Stimulated activated CD4-positive, alpha-beta T cell treated with anti-CD3 and anti-CD28 coated beads, Interleukin-1b, Interleukin-23, amount 100 ng/mL, for 1 hour (primary cell): ENCODE data around the gene CALHM5.

Source experiments
- DNase-seq, 2 donors: peaks; one replicate each; pipeline ENCODE4 v3.0.0-alpha.2; 2020; ENCODE audit warnings: low read depth in 2 of 2

Gene CALHM5

GRCh38 chr6:116508527-116508926, 2.9 kb upstream of the CALHM5 start:
- DNase-seq, result no peak

DNA sequence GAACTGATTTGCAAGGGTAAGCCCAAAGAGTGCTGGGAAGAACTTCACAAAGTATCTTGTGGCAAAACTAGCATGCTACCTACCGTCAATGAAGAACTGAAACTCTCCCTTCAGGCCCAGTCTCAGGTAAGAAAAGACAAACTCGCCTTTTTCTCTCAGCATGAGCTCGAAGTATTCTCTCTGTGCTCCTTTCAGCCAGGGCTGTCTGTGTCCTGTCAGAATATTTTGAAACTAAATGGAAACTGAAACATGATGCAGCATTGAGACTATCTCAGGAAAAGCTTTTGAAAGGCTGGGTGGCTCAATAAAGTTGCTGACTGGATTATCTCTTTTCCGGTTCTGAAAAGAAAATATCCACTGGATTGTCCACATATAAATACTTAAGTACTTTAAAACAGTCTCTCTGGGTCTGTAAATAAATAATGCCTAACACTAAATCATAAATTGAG, 696 bp downstream of the CALHM5 start:
- no peak for DNase-seq

- DNase-seq, result no peak
Measured at GRCh38 chr6:116512734-116513133, 1.3 kb downstream of the CALHM5 start.

GRCh38 chr6:116513224-116513875, 1.9 kb downstream of the CALHM5 start:
- no peak for DNase-seq

- no peak for DNase-seq
Measured at GRCh38 chr6:116514111-116514510, 2.7 kb downstream of the CALHM5 start.

DNA sequence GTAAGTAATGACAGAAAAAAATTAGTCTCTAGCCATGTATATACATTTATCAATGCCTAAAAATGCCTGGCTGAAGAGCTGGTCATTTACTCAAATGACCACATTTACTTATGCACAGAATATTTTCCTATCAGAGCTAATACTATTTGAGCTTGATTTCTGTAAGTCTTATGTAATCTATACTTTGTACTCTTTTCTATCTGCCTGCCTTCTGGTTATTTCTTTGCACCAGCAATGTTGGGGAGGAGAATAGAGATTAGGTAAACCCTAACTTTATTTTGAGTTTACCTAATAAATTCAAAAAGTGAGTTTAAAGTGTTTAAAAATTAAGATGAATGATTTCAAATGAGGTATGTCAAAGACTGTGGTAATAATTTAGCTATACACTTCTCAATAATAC, 3.7 kb downstream of the CALHM5 start:
- no peak for DNase-seq

GRCh38 chr6:116518621-116519368, 7.4 kb downstream of the CALHM5 start:
- no peak for DNase-seq

DNA sequence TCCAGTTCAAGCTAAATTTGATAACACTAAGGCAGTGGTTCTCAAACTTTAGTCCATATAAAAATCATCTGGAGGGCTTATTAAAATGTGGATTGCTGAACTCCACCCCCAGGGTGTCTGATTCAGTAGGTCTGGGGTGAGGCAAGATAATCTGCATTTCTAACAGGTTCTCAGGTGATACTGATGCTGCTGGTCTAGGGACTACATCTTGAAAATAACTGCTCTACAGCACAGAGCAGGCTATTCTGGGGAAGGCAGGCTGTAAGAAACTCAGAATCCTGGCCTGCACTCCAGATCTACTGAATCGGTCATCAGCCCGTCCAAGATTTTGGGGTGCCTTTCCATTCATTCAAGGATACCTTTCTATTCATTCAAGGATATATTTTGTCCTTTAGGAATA, 11.5 kb downstream of the CALHM5 start:
- DNase-seq, result no peak

DNA sequence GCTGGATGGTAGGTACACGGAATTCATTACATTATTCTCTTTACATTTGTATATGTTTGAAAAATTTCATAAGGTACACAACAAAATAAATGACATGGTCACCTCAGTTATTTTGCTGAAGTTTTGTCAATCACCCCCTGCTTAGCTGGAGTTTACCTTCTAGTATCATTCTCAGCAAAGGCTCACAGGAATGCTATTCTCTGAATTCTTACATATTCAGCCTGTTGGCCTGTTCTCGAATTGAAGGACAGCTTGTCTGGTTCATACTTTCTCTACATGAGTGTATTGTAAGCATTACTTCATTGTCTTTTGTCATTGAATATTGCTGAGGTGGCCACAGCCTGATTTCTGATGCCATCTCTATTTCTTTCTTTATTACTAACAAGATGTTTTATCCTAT, 12.8 kb downstream of the CALHM5 start:
- DNase-seq, result no peak

DNA sequence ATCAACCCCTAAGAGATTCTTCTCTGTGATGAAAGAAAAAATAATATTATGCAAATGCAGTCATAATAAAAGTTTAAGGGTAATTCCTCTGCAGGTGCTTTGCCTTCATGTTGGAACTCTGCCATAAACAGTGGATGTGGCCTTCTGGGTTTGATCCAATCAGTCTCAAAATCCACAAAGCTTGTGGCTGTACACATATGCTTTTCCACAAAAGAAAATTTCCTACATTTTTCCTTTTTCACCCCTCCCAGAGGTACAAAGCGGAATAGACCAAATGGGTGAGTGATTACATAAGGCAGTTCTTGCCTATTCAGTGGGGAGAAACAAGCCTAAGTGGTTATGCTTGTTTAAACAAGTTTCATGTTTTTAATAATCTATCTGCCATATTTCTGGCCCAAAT, 16.7 kb downstream of the CALHM5 start:
- DNase-seq, result no peak

GRCh38 chr6:116528780-116529179, 17.3 kb downstream of the CALHM5 start:
- no peak for DNase-seq

DNA sequence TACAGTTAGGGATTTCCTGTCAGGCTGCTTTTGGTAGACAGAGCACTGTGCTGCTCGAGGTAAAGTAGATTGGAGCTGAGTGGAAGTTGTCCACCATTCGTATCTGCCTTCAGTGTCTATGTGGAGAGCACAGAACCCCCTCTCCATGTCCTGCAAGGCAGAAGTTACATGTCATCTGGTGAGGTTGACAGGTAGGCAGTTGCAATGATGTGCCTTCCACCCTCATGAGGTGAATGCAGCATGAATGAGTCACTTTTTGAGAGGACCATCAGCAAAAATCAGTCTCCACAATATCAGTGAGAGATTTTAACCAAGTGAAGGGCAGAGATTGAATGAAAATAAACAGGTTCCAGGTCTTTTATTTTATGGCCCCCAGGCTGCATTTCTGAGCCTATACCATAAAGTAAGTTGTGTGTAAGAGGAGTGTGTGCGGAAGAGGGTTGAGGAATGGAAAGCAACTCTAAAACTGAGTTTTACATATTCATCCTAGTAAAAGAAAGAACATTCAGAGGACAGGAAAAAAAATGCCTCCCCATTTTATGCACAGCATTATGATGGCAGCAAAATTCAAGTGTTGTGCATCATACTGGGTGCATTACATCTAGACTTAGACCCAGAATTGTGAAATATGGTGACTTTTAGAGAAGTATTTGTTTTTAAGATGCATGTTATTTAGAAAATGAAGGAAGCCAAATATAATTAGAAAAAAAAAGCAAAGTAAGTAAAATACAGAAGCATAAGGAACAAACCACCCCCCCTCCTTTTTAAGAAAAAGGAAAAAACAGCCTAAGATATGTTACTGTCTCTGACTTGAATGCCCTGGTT, 18.2 kb downstream of the CALHM5 start:
- DNase-seq, result no peak

DNA sequence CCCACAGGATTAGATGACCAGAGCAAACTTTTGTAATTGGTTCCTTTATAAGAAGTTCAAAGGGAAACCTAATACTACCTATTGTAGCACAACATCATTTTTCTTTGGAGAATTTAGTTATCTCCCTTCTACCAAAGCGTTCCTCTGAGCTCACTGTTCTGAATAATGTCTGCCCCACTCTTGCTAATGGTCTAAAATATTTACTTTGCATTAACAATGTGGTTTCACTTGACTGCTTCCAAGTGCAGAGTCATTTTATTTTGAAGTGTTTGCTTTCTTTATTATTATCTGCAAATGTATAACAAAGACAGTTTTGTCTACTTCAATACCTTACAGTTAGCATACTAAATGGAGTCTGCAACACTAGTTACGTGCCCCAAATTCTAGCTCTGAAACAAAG, 19.0 kb downstream of the CALHM5 start:
- DNase-seq, result no peak

DNA sequence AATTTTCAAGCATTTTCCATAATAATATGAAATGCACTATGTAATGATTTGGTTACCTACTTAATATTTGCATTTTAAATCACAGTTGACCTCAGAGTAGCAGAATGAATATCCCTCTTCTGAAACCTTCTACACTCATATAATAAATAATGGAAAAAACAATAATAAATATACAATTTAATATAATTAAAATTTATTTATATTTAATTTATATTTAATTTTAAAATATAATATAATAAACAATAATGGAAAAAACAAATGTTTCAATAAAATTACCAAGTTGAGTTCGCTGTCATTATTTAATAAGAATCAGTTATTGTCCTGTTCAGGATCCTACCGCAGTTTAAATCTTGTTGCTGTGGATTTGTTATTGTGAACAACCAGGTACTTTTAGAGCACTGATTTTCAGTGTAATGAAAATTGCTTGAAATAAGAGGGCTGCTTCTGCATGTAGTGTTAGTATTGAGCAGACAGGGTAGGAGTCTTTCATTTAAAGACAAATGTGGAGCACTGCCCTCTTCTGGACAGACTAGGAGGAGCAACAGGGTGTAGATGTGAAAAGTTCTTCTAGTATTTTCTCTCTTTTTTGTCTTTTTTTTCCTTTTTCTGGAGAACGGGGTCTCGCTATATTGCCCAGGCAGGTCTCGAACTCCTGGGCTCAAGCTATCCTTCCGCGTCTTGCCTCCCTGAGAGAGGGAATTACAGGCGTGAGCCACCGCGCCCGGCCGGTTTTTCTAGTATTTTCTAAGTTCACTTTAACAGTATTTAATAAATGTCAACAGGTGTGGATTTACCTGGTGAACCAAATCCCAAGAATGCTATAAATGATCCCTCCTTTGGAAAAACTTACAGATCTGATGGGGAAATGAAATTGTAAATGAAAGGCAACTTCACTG, 20.5 kb downstream of the CALHM5 start:
- peak; percentile 3 to 38 for DNase-seq

DNA sequence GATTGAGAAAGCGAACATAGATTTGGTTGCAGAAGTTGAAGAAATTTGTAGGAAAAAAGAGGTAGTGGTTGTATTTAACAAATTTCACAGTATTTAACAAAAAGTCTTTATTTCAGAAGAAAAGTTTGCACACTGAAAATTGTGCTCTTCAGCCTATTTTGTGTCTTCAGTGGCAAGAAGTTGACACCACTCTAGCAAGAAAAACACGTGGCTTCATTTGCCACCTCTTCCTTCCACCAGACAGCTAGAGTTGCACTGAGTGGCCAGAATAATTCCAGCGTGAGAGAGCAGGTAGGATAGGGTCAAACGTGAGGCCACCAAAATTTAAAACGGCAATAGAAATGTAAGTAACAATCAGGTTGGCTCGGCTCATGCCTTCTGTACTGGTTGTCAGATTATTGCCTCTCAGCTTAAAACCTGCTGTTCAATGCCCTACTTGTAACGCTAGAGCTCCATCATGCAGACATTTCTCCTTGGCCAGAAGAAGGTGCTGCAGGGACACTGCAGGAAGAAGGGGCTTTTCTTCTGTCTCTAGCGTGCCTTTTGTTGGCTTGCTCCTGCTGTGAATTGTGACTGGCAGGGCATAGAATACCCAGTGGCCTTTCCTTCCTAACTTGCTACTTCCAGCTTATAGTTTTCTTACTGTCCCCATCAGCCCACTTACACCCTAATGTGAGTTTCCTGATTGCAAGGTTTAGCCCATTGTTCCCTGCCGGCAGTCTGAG, 22.0 kb downstream of the CALHM5 start:
- DNase-seq, result no peak

DNA sequence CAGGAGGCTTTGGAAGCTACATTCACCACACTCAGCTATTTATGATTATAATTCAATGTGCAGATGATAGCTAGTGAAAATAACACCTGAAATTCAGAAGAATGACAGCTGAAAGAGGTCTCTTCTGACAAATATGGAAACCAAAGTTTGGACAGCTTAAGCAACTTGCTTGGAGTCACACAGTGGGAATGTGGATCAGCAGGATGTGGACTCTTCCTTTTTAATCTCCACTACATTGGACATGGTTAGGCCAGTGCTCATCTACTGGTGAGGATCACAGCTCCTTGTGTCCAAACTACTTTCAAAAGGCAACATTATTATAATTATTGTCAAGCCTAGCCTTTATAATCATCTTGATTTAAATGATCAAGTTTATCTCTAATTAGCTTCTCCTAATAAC, 23.7 kb downstream of the CALHM5 start:
- DNase-seq, result no peak

GRCh38 chr6:116536216-116536621, 24.8 kb downstream of the CALHM5 start:
- DNase-seq, result no peak

GRCh38 chr6:116542426-116542825, 31.0 kb downstream of the CALHM5 start:
- DNase-seq, result no peak

GRCh38 chr6:116543149-116543548, 31.7 kb downstream of the CALHM5 start:
- DNase-seq, result no peak

DNA sequence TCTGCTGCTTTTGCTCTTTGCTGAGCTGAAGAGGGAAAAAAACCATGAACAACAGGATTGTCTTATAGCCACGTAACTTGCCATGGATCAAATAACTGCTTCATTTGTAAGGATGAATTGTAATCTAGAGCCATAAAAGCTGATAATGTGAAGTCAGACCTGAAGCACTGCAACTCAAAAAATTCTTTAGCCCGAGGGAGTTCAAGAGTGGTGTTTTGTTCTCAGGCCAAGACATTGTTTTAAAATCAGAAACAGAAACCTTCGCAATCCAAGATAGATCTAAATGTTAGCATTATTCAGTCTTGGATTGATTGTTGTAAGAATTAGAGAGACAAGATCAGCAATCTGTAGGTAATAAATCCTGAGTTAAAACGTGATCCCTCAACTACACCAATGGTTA, 34.2 kb downstream of the CALHM5 start, which contains the start of gene TRAPPC3L:
TRAPPC3L (minus strand) TSS at position 34 of the 400 bp plus-strand sequence. CDS start 170 bp downstream, outside the sequence.
- no peak for DNase-seq

DNA sequence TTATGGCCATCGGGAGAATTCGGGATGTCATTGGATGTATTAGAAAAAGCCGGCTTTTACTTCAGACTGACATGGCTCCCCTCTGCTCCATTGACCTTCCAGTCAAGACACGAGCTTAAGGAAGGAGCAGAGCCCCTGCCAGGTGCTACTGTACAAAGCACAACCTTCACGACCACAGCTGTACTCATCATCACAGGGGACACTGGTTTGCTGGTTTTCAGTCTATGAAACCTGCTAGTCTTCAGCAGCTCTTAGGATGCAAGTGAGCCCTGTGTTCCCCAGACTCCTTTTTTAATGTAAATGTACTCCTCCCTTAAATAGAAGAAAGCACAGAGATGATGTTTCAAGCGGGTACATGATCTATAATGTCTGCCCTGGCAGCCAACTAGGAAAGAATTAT, 35.9 kb downstream of the CALHM5 start:
- no peak for DNase-seq
